ENCODE measurements around the gene PHB1.

The PHB1 gene

DNA sequence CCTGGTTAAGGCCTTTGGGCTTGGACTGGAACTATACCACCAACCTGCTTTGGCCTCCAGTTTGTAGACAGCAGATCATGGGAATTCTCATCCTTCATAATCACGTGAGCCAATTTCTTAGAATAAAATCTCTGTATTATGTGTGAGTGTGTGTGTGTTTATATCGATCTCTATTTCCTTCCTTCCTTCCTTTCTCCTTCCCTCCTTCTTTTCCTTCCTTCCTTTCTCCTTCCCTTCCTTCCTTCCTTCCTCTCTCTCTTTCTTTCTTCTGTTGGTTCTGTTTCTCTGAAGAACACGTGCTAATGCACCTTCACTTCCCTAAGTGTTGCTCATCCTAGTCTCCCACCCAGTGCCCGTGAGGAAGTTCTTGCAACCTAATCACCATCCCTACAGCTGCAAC lies 35.5 kb upstream of the PHB1 start:
- no peak for TF ChIP-seq CTCF (IDR thresholded peaks at IDR 0.05; ENCODE audit: insufficient read depth, low read depth, low read length, missing control alignments)
- DNase-seq (ENCODE audit: low read depth) = no peak
- H3K4me3 ChIP-seq (ENCODE audit: low read depth, low read length) = no peak overlapping the region

DNA sequence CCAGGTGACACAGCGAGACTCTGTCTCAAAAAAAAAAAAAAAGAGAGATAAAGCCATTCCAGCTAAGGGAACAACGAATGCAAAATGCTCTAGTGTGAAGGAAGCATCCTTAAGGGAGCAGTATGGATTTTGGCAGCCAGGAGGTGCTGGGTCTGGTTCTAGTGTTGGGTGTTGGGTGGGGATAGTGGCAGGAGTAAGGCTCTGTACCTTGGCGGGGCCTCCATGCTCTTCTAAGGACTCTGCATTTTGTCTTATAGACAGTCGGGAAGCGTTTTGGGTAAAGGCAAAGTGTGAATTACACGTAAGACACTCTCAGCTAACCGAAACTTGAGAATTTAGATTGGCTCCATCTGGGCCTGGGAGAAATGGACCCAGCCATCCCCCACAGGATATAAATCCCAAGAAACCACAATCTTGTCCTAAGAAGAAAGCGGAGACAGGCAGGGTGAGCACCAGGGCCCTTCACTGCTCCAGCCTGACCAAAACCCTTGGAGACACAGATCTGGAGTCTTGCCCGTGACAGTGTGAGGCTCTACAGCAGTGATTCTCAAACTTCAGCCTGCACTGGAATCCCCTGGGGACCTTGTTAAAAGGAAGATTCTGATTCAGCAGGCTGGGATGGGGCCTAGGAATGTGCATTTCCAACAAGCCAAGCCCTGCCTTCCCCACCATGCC lies 33.1 kb upstream of the PHB1 start:
- no peak for TF ChIP-seq CTCF (IDR thresholded peaks at IDR 0.05; ENCODE audit: insufficient read depth, low read depth, low read length, missing control alignments)
- no peak for DNase-seq (ENCODE audit: low read depth)
- H3K4me3 ChIP-seq (ENCODE audit: low read depth, low read length) = no peak overlapping the region

GRCh38 chr17:49445591-49445990 lies 30.9 kb upstream of the PHB1 start:
- no peak for TF ChIP-seq CTCF (IDR thresholded peaks at IDR 0.05; ENCODE audit: insufficient read depth, low read depth, low read length, missing control alignments)
- no peak overlapping the region for H3K4me3 ChIP-seq (ENCODE audit: low read depth, low read length)
- no peak for DNase-seq (ENCODE audit: low read depth)

GRCh38 chr17:49444384-49444783 lies 29.7 kb upstream of the PHB1 start:
- no peak for TF ChIP-seq CTCF (IDR thresholded peaks at IDR 0.05; ENCODE audit: insufficient read depth, low read depth, low read length, missing control alignments)
- no peak for DNase-seq (ENCODE audit: low read depth)
- H3K4me3 ChIP-seq (ENCODE audit: low read depth, low read length) = no peak overlapping the region

- H3K4me3 ChIP-seq (ENCODE audit: low read depth, low read length) = no peak overlapping the region
- no peak for DNase-seq (ENCODE audit: low read depth)
- TF ChIP-seq CTCF (IDR thresholded peaks at IDR 0.05; ENCODE audit: insufficient read depth, low read depth, low read length, missing control alignments) = no peak
These were observed 29.2 kb upstream of the PHB1 start for GRCh38 chr17:49443862-49444261.

- TF ChIP-seq CTCF (IDR thresholded peaks at IDR 0.05; ENCODE audit: insufficient read depth, low read depth, low read length, missing control alignments) = no peak
- no peak for DNase-seq (ENCODE audit: low read depth)
- H3K4me3 ChIP-seq (ENCODE audit: low read depth, low read length) = no peak overlapping the region
These were observed 27.4 kb upstream of the PHB1 start for GRCh38 chr17:49442041-49442440.

DNA sequence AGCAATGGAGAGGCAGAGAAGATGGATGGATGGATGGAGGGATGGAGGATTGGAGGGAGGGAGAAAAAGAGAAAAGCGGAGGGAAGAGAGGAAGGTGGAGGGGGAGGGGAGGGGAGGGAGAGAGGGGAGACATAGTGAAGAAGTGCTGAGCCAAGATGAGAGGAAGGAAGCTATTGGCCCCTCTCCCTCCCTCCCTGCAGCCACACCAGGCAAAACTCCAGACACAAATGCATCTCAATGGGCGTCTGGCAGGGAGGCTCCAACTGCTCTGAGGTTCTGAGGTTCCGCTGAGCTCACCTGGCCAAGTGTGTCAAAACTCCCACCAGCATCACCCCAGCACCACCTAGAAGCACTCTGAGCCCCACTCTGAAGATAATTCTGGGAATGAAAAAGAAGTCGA lies 26.9 kb upstream of the PHB1 start:
- H3K4me3 ChIP-seq (ENCODE audit: low read depth, low read length) = no peak overlapping the region
- no peak for TF ChIP-seq CTCF (IDR thresholded peaks at IDR 0.05; ENCODE audit: insufficient read depth, low read depth, low read length, missing control alignments)
- no peak for DNase-seq (ENCODE audit: low read depth)
